Body of pancreas (tissue), 4 donors: ENCODE measurements around the gene CRTC2.
"Not testable (repeated sequence)": the region's sequence is repeated elsewhere in the genome, so short reads cannot be mapped to it uniquely, and the experiment has no call there.

Source experiments
- POLR2A ChIP-seq, 3 donors: fragments of 450-650 bp; IDR thresholded peaks; one replicate each; pipeline ENCODE4 v1.6.1; 2016; ENCODE audit warnings: antibody characterized with exemption in 3 of 3, mild to moderate bottlenecking in 2 of 3
- TF ChIP-seq, protein P1 (sequence below), 7 experiments: fragments of 450-650 bp in 4 of 7; fragments of 200-600 bp in 3 of 7; sonication (generic) in 3 of 7; IDR thresholded peaks; one replicate each; pipeline ENCODE4 v1.5.1; 2016 to 2019; ENCODE audit warnings: antibody characterized with exemption in 7 of 7

DNA sequence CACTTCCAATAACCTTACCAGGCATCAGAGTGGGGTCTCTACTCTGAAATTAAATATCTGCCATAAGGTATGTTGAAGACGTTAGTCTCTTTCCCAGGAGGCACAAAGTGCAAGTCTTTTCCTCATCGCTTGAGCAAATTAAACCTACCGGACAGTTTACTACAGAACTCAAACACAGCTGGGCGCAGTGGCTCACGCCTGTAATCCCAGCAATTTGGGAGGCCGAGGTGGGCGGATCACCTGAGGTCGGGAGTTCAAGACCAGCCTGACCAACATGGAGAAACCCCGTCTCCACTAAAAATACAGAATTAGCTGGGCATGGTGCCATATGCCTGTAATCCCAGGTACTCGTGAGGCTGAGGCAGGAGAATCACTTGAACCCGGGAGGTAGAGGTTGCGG, 20.7 kb upstream of the CRTC2 start:
- TF ChIP-seq, protein P1, sequence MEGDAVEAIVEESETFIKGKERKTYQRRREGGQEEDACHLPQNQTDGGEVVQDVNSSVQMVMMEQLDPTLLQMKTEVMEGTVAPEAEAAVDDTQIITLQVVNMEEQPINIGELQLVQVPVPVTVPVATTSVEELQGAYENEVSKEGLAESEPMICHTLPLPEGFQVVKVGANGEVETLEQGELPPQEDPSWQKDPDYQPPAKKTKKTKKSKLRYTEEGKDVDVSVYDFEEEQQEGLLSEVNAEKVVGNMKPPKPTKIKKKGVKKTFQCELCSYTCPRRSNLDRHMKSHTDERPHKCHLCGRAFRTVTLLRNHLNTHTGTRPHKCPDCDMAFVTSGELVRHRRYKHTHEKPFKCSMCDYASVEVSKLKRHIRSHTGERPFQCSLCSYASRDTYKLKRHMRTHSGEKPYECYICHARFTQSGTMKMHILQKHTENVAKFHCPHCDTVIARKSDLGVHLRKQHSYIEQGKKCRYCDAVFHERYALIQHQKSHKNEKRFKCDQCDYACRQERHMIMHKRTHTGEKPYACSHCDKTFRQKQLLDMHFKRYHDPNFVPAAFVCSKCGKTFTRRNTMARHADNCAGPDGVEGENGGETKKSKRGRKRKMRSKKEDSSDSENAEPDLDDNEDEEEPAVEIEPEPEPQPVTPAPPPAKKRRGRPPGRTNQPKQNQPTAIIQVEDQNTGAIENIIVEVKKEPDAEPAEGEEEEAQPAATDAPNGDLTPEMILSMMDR (IDR thresholded peaks at IDR 0.05), result not testable (repeated sequence)
- not testable (repeated sequence) for TF ChIP-seq POLR2A (IDR thresholded peaks at IDR 0.05)
